ENCODE measurements around the gene HS1BP3.

The HS1BP3 gene

GRCh38 chr2:20616341-20616871, 34.5 kb downstream of the HS1BP3 start:
- H3K4me1 Mint-ChIP-seq (ENCODE audit: low read depth), result no peaks in the 10 kb centered on the region
- no peaks in the 10 kb centered on the region for H3K27me3 Mint-ChIP-seq
- H3K27ac Mint-ChIP-seq, result no peak overlapping the region
- H3K9me3 Mint-ChIP-seq, result no peaks in the 10 kb centered on the region
- H3K4me3 Mint-ChIP-seq, result no peak overlapping the region
- H3K36me3 Mint-ChIP-seq (ENCODE audit: low read depth), result peaks cover 5% of the 10 kb centered on the region

GRCh38 chr2:20615466-20616241, 35.2 kb downstream of the HS1BP3 start:
- Mint-ChIP-seq H3K9me3 (no peaks in the 10 kb centered on the region), H3K4me1 (ENCODE audit: low read depth) (no peaks in the 10 kb centered on the region), H3K27me3 (no peaks in the 10 kb centered on the region), H3K27ac (no peak overlapping the region), H3K36me3 (ENCODE audit: low read depth) (peaks cover 1% of the 10 kb centered on the region), H3K4me3 (no peak overlapping the region)

- H3K4me3 Mint-ChIP-seq, result no peak overlapping the region
- no peaks in the 10 kb centered on the region for H3K36me3 Mint-ChIP-seq (ENCODE audit: low read depth)
- H3K4me1 Mint-ChIP-seq (ENCODE audit: low read depth), result no peaks in the 10 kb centered on the region
- no peaks in the 10 kb centered on the region for H3K9me3 Mint-ChIP-seq
- no peaks in the 10 kb centered on the region for H3K27me3 Mint-ChIP-seq
- no peak overlapping the region for H3K27ac Mint-ChIP-seq
These were observed 35.8 kb downstream of the HS1BP3 start for GRCh38 chr2:20615068-20615465.

DNA sequence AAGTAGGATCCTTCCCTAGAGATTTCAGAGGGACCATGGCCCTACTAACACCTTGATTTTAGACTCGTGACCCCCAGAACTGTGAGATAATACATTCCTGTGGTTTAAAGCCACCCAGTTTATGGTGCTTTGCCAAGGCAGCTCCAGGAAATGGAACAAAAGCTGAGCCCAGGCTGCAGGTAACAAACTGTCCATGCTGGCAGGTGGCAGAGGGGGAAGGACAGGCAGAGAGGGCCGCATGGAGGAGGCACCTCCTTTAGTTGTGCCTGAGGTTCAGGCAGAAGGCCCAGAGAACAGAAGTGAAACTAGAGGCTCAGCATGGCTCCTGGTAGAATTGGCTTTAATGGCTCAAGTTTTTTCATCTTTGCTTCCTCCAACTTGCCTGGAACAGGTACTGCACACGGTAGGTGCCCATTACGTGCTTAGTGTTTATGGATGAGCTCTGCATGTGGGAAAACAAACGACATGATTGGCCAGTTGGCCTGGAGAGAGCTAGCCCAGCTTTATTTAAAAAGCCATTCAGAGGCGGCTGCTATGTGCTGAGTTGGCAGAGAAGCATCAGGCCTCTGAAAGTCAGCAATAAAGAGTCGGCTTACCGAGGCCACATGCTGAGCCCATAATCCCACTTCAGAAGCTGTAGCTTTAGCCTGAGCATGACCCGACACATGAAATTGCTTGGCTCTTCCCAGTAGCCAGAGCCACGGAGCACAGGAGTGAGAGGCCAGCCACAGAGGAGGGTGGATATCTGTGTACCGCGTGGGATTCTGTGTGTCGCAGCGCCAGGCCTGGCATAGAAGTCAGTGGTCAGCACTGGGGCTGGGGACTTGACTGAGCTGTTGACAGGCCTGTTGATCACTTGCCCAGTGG, 36.5 kb downstream of the HS1BP3 start:
- Mint-ChIP-seq H3K36me3 (ENCODE audit: low read depth) (no peaks in the 10 kb centered on the region), H3K27ac (no peak overlapping the region), H3K4me3 (no peak overlapping the region), H3K27me3 (no peaks in the 10 kb centered on the region), H3K9me3 (no peaks in the 10 kb centered on the region), H3K4me1 (ENCODE audit: low read depth) (no peaks in the 10 kb centered on the region)

DNA sequence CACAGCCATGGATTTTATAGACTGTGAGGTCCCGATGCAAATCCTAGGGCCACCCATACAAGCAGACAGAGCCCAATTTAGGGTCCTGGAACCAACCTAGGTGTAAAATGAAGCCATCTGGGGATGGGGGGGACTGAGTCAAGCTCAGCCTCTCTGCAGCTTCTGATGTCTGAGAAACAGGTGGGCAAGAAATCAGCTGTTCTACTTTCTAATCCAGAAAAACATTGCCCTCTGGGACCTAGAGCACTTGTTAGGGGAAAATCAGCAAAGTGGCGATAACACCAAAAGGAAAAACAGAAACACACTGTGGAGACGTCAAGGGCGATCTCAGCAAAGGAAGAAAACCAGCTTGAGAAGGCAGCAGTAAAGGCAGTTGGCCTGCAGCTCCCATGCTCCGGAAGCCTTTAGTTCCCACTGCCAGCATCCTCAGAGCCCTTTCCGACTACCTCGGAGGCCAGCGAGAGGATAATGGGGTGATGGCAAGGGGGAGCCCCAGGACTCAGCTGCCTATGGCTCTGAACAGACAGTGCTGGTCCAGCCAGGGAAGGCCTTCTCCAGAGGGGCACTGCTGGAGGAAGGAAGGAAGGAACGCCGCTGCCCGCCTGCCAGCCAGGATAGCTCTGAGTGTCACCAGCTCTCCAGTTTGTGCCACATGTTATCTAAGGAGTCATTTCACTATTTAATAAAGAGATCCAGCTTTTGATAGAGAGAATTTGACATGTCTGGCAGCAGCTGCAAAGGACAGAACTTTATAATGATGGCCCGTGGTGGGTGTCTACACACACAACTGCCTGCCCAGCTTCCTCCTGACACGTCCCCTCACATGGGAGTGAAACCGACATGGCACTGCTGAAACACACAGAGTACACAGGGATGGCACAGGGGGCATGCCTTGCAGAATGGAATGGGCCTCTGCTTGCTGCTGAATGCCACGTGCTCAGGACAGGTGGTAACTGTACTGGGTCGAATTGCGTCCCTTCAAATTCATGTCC, 37.7 kb downstream of the HS1BP3 start:
- Mint-ChIP-seq H3K27me3 (no peaks in the 10 kb centered on the region), H3K9me3 (peaks cover 4% of the 10 kb centered on the region), H3K27ac (no peak overlapping the region), H3K36me3 (ENCODE audit: low read depth) (peaks cover 5% of the 10 kb centered on the region), H3K4me3 (no peak overlapping the region), H3K4me1 (ENCODE audit: low read depth) (no peaks in the 10 kb centered on the region)

DNA sequence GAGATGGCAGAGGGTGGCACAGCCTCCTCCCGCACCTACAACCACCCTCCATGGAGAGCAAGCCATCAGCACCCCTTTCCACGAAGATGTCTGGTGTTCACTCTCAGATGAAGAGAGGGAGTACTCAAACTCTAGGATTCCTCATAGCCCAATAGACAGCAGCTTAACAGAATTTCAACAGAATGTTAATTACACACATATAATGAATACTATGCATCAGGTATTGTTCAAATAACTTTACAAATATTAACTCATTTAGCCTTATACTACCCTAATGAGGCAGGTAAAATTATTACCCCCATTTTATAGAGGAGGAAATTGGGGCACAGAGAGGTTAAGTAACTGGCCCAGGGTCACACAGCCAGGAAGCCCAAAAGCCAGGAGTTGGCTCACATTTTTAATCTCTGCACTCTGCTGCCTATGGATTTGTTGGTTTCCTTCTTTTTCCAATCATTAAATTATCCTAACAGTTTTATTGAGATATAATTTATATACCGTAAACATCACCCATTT, 39.0 kb downstream of the HS1BP3 start:
- H3K4me1 Mint-ChIP-seq (ENCODE audit: low read depth), result no peaks in the 10 kb centered on the region
- H3K27ac Mint-ChIP-seq, result no peak overlapping the region
- no peaks in the 10 kb centered on the region for H3K27me3 Mint-ChIP-seq
- H3K36me3 Mint-ChIP-seq (ENCODE audit: low read depth), result peaks cover 5% of the 10 kb centered on the region
- peaks cover 12% of the 10 kb centered on the region for H3K9me3 Mint-ChIP-seq
- H3K4me3 Mint-ChIP-seq, result no peak overlapping the region

- H3K27ac Mint-ChIP-seq, result no peak overlapping the region
- peaks cover 5% of the 10 kb centered on the region for H3K36me3 Mint-ChIP-seq (ENCODE audit: low read depth)
- H3K27me3 Mint-ChIP-seq, result no peaks in the 10 kb centered on the region
- peaks cover 12% of the 10 kb centered on the region for H3K9me3 Mint-ChIP-seq
- no peaks in the 10 kb centered on the region for H3K4me1 Mint-ChIP-seq (ENCODE audit: low read depth)
- H3K4me3 Mint-ChIP-seq, result no peak overlapping the region
These were observed 39.6 kb downstream of the HS1BP3 start for GRCh38 chr2:20611077-20611843.

DNA sequence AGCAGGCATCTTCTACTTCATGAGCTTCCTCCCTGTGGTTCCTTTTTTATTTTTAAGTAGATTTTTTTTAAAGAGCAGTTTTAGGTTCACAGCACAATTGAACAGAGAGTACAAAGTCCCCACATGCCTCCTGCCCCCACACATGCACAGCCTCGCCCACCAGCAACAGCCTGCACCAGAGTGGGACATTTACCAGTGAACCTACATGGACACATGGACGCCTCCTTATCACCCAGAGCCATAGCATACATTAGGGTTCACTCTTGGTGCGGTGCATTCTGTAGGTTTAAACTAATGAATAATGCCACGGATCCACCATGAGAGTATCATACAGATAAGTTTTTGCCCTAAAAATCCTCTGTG, 40.9 kb downstream of the HS1BP3 start:
- no peaks in the 10 kb centered on the region for H3K4me1 Mint-ChIP-seq (ENCODE audit: low read depth)
- no peaks in the 10 kb centered on the region for H3K27me3 Mint-ChIP-seq
- H3K36me3 Mint-ChIP-seq (ENCODE audit: low read depth), result peaks cover 5% of the 10 kb centered on the region
- no peak overlapping the region for H3K4me3 Mint-ChIP-seq
- no peak overlapping the region for H3K27ac Mint-ChIP-seq
- H3K9me3 Mint-ChIP-seq, result peaks cover 12% of the 10 kb centered on the region

GRCh38 chr2:20609349-20609994, 41.4 kb downstream of the HS1BP3 start:
- no peak overlapping the region for H3K4me3 Mint-ChIP-seq
- H3K27ac Mint-ChIP-seq, result no peak overlapping the region
- H3K27me3 Mint-ChIP-seq, result no peaks in the 10 kb centered on the region
- H3K36me3 Mint-ChIP-seq (ENCODE audit: low read depth), result peaks cover 5% of the 10 kb centered on the region
- no peaks in the 10 kb centered on the region for H3K4me1 Mint-ChIP-seq (ENCODE audit: low read depth)
- H3K9me3 Mint-ChIP-seq, result peaks cover 12% of the 10 kb centered on the region

DNA sequence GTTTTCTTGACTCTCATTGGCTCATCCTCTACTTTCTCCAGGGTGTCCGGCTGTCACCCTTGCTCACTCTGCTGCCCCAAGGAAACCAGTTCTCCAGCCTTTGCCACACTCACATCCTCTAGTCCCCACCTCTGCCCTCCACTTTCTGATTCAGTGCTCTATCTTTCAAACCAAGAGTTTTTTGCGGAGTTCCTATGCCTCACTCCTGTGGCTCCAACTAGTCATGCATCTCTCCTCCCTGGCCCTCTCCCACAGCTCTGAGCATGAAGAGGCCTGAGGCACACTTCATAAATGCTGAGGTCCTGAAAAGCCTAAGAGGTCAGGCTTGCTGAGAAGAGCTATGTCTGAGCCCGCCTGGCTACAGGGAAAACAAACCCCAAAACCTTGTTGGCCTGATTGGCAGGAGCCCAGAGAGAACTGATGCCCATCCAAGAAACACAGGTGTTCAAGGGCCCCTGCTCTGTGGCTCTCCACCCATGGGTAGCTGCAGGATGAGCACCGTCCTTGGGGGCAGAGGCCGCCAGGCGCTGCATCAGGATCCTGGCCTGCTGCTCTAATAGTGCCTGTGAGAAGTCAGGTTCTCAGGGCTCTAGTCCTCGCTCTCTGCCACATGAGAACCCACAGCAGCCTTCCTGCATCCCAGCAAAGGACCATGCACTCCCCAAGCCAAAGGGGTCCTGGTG, 42.1 kb downstream of the HS1BP3 start:
- no peak overlapping the region for H3K27ac Mint-ChIP-seq

GRCh38 chr2:20607446-20607845, 43.5 kb downstream of the HS1BP3 start:
- Mint-ChIP-seq H3K4me1 (ENCODE audit: low read depth) (no peaks in the 10 kb centered on the region), H3K27me3 (no peaks in the 10 kb centered on the region), H3K4me3 (no peak overlapping the region), H3K9me3 (peaks cover 12% of the 10 kb centered on the region), H3K36me3 (ENCODE audit: low read depth) (peaks cover 5% of the 10 kb centered on the region), H3K27ac (no peak overlapping the region)

More for the DNA sequence above, 42.1 kb downstream of the HS1BP3 start:
- Mint-ChIP-seq H3K27me3 (no peaks in the 10 kb centered on the region), H3K36me3 (ENCODE audit: low read depth) (peaks cover 5% of the 10 kb centered on the region), H3K4me1 (ENCODE audit: low read depth) (no peaks in the 10 kb centered on the region), H3K9me3 (peaks cover 12% of the 10 kb centered on the region), H3K4me3 (no peak overlapping the region)

- Mint-ChIP-seq H3K4me3 (no peak overlapping the region), H3K9me3 (peaks cover 12% of the 10 kb centered on the region), H3K27ac (no peak overlapping the region), H3K27me3 (no peaks in the 10 kb centered on the region), H3K36me3 (ENCODE audit: low read depth) (peaks cover 5% of the 10 kb centered on the region), H3K4me1 (ENCODE audit: low read depth) (no peaks in the 10 kb centered on the region)
These were observed 44.7 kb downstream of the HS1BP3 start for GRCh38 chr2:20606198-20606597.

- no peaks in the 10 kb centered on the region for H3K27me3 Mint-ChIP-seq
- peaks cover 5% of the 10 kb centered on the region for H3K36me3 Mint-ChIP-seq (ENCODE audit: low read depth)
- H3K27ac Mint-ChIP-seq, result no peak overlapping the region
- no peak overlapping the region for H3K4me3 Mint-ChIP-seq
- no peaks in the 10 kb centered on the region for H3K4me1 Mint-ChIP-seq (ENCODE audit: low read depth)
- H3K9me3 Mint-ChIP-seq, result peaks cover 12% of the 10 kb centered on the region
These were observed 45.9 kb downstream of the HS1BP3 start for GRCh38 chr2:20604951-20605381.
